ENCODE measurements around the gene PRPF4.
A peak's percentile ranks its signal among the peaks of the same experiment; 100 is the strongest.

The PRPF4 gene

GRCh38 chr9:113250807-113251206 lies 24.7 kb upstream of the PRPF4 start:
- no peak for TF ChIP-seq POLR2A (IDR thresholded peaks at IDR 0.05; ENCODE audit: low read depth, low read length)
- no peak for DNase-seq (ENCODE audit: insufficient read length, low spot score)
- FAIRE-seq, result no peak

GRCh38 chr9:113254991-113255390 lies 20.5 kb upstream of the PRPF4 start:
- no peak for FAIRE-seq
- DNase-seq (ENCODE audit: insufficient read length, low spot score), result no peak
- TF ChIP-seq POLR2A (IDR thresholded peaks at IDR 0.05; ENCODE audit: low read depth, low read length), result no peak

GRCh38 chr9:113255438-113255837 lies 20.0 kb upstream of the PRPF4 start:
- DNase-seq (ENCODE audit: insufficient read length, low spot score), result no peak
- no peak for FAIRE-seq
- TF ChIP-seq POLR2A (IDR thresholded peaks at IDR 0.05; ENCODE audit: low read depth, low read length), result no peak

GRCh38 chr9:113257863-113258262 lies 17.6 kb upstream of the PRPF4 start:
- DNase-seq (ENCODE audit: insufficient read length, low spot score), result no peak

GRCh38 chr9:113258282-113258681 lies 17.2 kb upstream of the PRPF4 start:
- no peak for TF ChIP-seq POLR2A (IDR thresholded peaks at IDR 0.05; ENCODE audit: low read depth, low read length)
- no peak for FAIRE-seq
- DNase-seq (ENCODE audit: insufficient read length, low spot score), result no peak

More at GRCh38 chr9:113257863-113258262, 17.6 kb upstream of the PRPF4 start:
- no peak for TF ChIP-seq POLR2A (IDR thresholded peaks at IDR 0.05; ENCODE audit: low read depth, low read length)
- FAIRE-seq, result no peak

GRCh38 chr9:113261917-113262671 lies 13.4 kb upstream of the PRPF4 start:
- TF ChIP-seq POLR2A (IDR thresholded peaks at IDR 0.05; ENCODE audit: low read depth, low read length), result no peak
- FAIRE-seq (peak; percentile 87), DNase-seq (ENCODE audit: insufficient read length, low spot score) (no peak)

- no peak for TF ChIP-seq POLR2A (IDR thresholded peaks at IDR 0.05; ENCODE audit: low read depth, low read length)
- no peak for FAIRE-seq
- DNase-seq (ENCODE audit: insufficient read length, low spot score), result no peak
These were observed 9.3 kb upstream of the PRPF4 start for GRCh38 chr9:113266174-113266573.

GRCh38 chr9:113267911-113268566 lies 7.4 kb upstream of the PRPF4 start:
- DNase-seq (ENCODE audit: insufficient read length, low spot score), result no peak
- FAIRE-seq, result no peak
- TF ChIP-seq POLR2A (IDR thresholded peaks at IDR 0.05; ENCODE audit: low read depth, low read length), result no peak

- DNase-seq (ENCODE audit: insufficient read length, low spot score) (no peak), FAIRE-seq (no peak)
- TF ChIP-seq POLR2A (IDR thresholded peaks at IDR 0.05; ENCODE audit: low read depth, low read length), result no peak
These were observed 6.1 kb upstream of the PRPF4 start for GRCh38 chr9:113269355-113269754.

- no peak for FAIRE-seq
- TF ChIP-seq POLR2A (IDR thresholded peaks at IDR 0.05; ENCODE audit: low read depth, low read length), result no peak
- no peak for DNase-seq (ENCODE audit: insufficient read length, low spot score)
These were observed 5.6 kb upstream of the PRPF4 start for GRCh38 chr9:113269871-113270270.

- DNase-seq (ENCODE audit: insufficient read length, low spot score) (peak; percentile 29), FAIRE-seq (peak; percentile 94)
- no peak for TF ChIP-seq POLR2A (IDR thresholded peaks at IDR 0.05; ENCODE audit: low read depth, low read length)
These were observed 843 bp upstream of the PRPF4 start for GRCh38 chr9:113274474-113275156.

- FAIRE-seq (no peak), DNase-seq (ENCODE audit: insufficient read length, low spot score) (no peak)
- TF ChIP-seq POLR2A (IDR thresholded peaks at IDR 0.05; ENCODE audit: low read depth, low read length), result no peak
These were observed 3.4 kb downstream of the PRPF4 start for GRCh38 chr9:113278840-113279239.

- no peak for FAIRE-seq
- DNase-seq (ENCODE audit: insufficient read length, low spot score), result no peak
- no peak for TF ChIP-seq POLR2A (IDR thresholded peaks at IDR 0.05; ENCODE audit: low read depth, low read length)
These were observed 5.9 kb downstream of the PRPF4 start for GRCh38 chr9:113281356-113281755.

GRCh38 chr9:113289091-113289490 lies 13.6 kb downstream of the PRPF4 start:
- DNase-seq (ENCODE audit: insufficient read length, low spot score) (no peak), FAIRE-seq (no peak)
- no peak for TF ChIP-seq POLR2A (IDR thresholded peaks at IDR 0.05; ENCODE audit: low read depth, low read length)
